Pulmonary artery endothelial cell (primary cell): ENCODE data around the gene SPRY4. TPM values are rescaled to one million over a fixed set of nuclear protein-coding genes. Genes with fewer than 3 reads are reported as not detected.
"Not testable (repeated sequence)": the region's sequence is repeated elsewhere in the genome, so short reads cannot be mapped to it uniquely, and the experiment has no call there.

Experiments
- DNase-seq: peaks from one replicate; pipeline ENCODE4 v3.0.0-alpha.2; 2011; ENCODE audit warnings: low read depth, low spot score
- total RNA-seq: library from RNA; depleted of rRNA; stranded (reverse); fragments of >200 nt; gene quantifications from 2 replicates; pipeline ENCODE4 v1.2.3, GENCODE V29; 2014

SPRY4 gene
- total RNA-seq, 1 donor from 2014 or later: 7.4 TPM

GRCh38 chr5:142315096-142315900 is 9.5 kb downstream of the SPRY4 start:
- DNase-seq: no peak

DNA sequence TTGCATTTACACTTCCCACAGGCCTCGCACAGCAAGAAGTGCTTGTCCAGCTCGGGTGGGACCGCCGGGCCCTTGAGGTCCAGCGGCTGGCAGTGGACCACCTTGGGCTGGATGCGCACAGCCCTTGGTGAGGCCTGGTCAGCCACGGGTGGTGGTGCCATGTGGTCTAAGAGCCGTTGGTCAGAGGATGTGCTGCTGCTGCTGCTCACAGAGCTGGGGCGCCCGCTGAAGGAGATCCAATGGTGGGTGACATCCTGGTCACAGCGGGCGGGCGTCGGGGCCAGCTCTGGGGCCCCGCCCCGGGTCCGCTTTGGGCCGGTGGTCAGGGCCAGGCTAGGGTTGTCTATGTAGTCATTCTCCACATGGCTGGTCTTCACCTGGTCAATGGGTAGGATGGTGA is 10.2 kb downstream of the SPRY4 start:
- DNase-seq: no peak

DNA sequence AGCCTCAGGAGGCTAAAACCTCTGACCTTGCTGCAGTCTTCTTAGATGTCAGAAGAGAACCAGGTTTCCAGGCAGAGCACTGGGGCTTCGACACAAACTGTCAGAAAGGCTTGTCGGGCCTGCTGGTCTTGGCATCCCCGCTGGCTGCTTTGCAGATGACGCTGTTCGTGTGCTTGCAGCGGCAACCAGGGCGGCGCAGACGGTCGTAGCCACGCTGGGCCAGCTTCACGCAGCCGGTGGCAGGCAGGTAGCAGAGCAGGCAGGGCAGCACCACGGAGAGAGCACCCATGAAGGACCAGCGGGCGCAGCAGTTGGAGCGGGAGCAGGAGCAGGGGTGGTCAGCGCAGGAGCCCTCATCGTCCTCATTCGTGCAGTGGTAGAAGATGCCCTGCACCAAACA is 10.7 kb downstream of the SPRY4 start:
- DNase-seq: no peak

DNA sequence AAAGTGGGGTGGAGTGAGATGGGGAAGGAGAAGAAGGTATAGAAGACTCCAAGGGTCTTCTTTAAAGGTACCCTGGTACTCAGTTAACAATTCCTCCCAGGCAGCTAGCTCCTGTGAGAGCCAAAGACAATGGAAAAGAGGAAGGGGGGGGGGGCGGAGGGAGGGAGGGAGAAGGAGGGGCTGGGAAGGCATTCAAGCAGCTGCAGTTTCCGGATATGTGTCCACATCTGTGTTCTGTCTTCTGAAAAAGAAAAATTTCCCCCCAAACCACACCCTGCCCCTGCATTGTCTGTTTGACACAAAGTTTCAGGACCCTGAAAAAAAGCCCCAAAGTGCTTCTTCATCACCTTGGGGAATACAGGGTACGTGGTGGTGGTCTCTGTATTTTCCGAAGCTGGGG is 11.1 kb downstream of the SPRY4 start:
- DNase-seq: no peak

DNA sequence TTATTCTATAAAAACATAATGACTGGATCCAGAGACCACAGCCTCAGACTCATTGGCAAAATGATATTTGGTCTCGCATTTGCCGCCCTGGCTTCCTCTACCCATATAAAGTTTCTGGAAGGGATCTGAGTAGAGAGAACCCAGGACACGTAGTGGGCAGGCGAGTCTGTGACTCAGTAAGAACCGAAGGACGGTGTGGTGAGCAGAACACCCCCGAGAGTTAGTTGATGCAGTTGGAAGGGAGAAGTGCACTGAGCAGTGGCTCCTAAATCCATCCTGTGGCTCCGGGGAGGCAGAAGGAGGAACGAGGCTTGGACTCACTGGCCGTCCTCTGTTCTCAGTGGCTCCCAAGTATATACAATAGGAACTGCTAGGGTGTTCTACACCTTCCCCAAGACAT is 11.5 kb downstream of the SPRY4 start:
- no peak for DNase-seq

- DNase-seq: no peak
Measured at GRCh38 chr5:142312399-142312798, 12.4 kb downstream of the SPRY4 start.

DNA sequence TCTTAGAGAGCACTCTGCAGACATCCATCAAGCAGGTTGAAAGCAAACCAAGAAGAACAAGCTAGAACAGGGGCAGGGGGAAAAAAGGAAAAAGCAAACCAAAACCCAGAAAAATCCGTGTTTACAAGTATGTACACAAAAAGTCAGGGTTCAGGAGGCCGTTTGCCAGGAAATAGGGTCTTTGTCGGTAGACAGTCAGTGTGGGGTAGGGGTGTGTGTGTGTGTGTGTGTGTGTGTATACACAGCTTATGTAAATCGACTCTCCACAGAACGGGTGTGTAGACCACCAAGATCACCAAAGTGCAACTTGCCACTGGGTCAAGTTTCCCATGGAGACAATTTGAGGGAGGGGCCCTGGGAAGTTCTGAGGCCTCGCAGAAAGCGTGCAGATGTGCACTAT is 13.1 kb downstream of the SPRY4 start:
- DNase-seq: no peak

DNA sequence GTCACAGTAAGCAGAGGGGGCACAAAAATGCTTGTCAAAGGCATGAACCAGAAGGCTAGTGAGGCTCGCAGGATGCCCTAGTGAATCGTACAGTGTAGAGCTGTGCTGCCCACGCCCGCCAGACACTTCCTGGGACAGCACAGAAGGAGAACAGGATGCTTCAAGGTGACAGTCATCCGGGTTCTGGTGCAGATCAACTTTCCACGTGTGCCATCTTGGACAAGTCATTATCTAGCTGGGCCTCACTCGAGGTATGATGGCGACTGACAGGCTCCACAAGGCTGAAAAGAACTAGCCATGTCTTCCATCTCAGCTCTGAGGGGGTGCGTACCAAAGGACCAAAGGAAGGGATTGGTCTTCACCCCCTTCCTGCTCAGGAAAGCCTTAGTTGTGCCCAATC is 14.0 kb downstream of the SPRY4 start:
- no peak for DNase-seq

DNA sequence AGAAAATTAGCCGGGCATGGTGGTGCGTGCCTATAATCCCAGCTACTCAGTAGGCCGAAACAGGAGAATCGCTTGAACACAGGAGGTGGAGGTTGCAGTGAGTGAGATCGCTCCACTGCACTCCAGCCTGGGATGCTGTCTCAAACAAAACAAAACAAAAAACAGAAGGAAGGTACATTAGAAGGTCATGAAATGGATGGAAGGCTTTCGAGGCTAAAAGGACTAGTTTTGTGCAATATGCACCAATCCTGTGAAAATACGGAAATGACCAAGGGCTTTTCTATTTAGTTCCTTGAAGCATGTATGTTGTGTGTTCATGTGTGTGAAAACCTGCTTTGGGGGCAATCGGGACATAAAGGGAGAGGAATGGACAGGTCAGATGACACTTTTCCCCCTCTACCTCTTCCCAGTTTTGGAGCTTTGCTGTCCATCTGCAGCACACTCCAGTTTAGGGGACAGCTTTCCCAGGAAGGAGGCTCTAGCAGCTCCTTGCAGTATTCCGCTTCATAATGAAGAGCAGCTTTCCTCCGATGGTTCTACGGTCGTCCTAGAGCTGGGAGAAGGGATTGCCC is 15.0 kb downstream of the SPRY4 start:
- no peak for DNase-seq

- no peak for DNase-seq
Measured at GRCh38 chr5:142308358-142308757, 16.5 kb downstream of the SPRY4 start.

DNA sequence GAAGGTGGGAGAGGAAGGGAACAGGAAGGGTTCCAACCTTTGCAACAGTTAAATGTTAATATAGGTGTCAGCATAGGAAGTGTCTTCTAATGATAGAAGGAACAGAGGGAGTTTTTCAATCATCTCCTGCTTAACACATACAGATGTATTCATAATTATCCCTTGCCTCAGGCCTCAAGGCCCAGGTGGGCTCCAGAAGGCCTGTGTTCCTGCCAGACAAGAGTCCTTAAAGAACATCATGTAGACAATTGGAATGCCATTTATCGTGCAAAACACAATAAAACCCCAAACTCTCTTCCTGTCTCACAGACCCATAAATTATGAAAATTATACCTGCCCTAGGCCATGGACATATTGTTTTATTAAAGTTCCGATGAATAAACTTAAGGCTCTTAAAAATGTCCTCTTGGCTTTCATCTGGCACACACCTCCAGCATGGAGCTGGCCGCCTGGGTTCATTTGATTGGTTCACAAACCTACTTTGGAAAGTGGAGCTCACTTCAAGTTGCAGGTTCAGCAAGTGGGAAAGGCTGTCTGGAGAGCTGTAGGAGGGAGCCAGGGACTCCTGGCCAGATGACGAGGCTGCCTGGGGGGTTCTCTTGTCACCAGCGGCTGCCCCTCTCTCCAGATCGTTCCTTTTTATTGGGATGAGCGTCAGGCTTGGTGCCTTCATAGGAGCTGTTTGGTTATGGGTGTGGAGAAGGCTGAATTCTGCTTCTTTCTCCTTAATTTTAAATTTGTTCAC is 17.5 kb downstream of the SPRY4 start:
- DNase-seq: no peak

GRCh38 chr5:142306077-142306502 is 18.7 kb downstream of the SPRY4 start:
- no peak for DNase-seq

GRCh38 chr5:142305211-142305610 is 19.6 kb downstream of the SPRY4 start:
- no peak for DNase-seq

DNA sequence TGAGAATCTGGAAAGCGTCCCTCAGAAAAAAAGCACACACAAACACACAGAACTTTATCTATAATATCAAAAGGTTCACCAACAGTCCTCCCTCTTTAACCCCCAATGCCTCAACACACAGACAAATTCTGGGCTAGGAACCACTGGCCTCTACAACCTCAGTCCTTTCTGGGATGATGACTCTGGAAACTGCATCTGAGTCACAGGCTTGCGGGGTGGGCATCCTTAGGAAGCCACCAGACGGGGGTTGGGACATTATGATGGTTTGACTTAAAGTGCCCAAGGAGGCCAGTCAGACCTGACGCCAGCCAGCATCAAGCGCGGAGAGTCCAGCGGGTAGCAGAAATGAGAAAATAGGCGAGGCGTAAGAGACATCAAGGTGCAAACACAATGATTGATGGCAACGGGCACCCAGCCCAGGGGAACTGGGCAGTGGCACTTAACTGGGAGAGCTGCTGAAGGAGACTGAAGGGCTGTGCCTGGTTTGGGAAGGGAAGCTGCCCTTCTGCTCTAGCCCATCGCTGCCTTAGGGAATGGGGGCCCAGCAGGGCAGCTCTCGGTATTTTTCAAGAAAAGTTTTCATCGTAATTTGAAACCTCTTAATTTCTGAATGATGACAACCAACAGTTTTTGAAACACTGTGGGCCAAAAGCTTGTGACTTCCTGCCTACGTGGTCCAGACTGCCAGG is 20.7 kb downstream of the SPRY4 start:
- no peak for DNase-seq

GRCh38 chr5:142303565-142303964 is 21.3 kb downstream of the SPRY4 start:
- no peak for DNase-seq

GRCh38 chr5:142301540-142301939 is 23.3 kb downstream of the SPRY4 start:
- DNase-seq: no peak

DNA sequence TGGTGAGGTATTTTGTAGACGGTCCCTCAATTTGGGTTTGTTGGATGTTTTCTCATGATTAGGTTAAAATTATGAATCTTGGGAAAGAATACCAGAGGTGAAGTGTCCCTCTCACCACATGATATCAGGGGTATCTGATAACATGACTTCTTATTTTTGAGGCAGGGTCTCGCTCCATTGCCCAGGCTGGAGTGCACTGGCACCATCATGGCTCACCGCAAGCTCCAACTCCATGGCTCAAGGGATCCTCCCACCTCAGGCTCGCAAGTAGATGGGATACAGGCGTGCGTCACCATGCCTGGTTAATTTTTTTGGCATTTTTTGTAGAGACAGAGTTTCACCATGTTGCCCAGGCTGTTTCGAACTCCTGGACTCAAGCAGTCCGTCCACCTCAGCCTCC is 24.1 kb downstream of the SPRY4 start:
- no peak for DNase-seq

DNA sequence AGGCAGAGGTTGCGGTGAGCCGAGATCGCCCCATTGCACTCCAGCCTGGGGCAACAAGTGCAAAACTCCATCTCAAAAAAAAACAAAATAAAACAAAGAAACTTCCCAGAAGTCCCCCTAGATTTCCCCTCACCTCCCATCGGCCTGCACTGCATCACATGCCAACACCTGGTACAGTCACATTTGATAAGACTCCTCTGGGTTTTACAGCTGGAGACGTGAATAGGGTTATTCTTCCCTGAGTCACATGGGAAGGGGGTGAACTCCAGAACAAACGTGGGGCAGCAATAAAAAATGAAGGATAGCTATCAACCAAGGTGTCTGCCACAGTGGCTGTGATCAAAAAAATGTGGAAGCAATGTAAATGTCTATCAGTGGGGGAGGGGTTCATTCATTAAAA is 26.0 kb downstream of the SPRY4 start:
- DNase-seq: no peak

DNA sequence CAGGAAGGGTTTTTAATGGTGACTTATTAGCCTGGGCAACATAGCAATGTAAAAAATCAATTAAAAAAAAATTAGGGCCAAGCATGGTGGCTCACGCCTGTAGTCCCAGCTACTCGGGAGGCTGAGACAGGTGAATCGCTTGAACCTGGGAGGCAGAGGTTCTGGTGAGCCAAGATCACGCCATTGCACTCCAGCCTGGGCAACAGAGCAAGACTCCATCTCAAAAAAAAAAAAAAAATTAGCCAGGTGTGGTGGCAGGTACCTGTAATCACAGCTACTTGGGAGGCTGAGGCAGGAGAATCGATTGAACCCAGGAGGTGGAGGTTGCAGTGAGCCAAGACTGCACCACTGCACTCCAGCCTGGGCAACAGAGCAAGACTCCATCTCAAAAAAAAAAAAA is 27.0 kb downstream of the SPRY4 start:
- not testable (repeated sequence) for DNase-seq

GRCh38 chr5:142296914-142297417 is 27.9 kb downstream of the SPRY4 start:
- peak; percentile 89 for DNase-seq

GRCh38 chr5:142295960-142296860 is 28.6 kb downstream of the SPRY4 start:
- DNase-seq: no peak
